H9 (cell line): ENCODE measurements around the gene NUMBL. TPM values are rescaled to one million over a fixed set of nuclear protein-coding genes. Genes with fewer than 3 reads are reported as not detected.

ENCODE experiments used
- DNase-seq: peaks from one replicate; pipeline ENCODE4 v3.0.0-alpha.2; 2017
- H2AFZ ChIP-seq: one replicate; pipeline ENCODE4 v1.6.1; 2013; ENCODE audit warnings: mild to moderate bottlenecking, low read length, control low read depth, moderate library complexity
- H2AK5ac ChIP-seq: 2 replicates; pipeline ENCODE4 v1.6.1; 2013; ENCODE audit warnings: low read length, control low read depth, mixed read lengths; ENCODE audit not compliant: insufficient read length
- H2BK120ac ChIP-seq: one replicate; pipeline ENCODE4 v1.6.1; 2013; ENCODE audit warnings: low read depth, mild to moderate bottlenecking, low read length, control low read depth, inconsistent platforms; ENCODE audit not compliant: poor library complexity, severe bottlenecking
- H2BK12ac ChIP-seq: 2 replicates; pipeline ENCODE4 v1.6.1; 2013; ENCODE audit warnings: low read length, control low read depth, mixed read lengths, low read depth; ENCODE audit not compliant: insufficient read length
- H2BK15ac ChIP-seq: 2 replicates; pipeline ENCODE4 v1.6.1; 2013; ENCODE audit warnings: low read depth, low read length, control low read depth
- H2BK20ac ChIP-seq: one replicate; pipeline ENCODE4 v1.6.1; 2013; ENCODE audit warnings: low read depth, mild to moderate bottlenecking, low read length, control low read depth, inconsistent platforms; ENCODE audit not compliant: poor library complexity, severe bottlenecking
- H2BK5ac ChIP-seq: 2 replicates; pipeline ENCODE4 v1.6.1; 2013; ENCODE audit warnings: low read length, control low read depth, mixed read lengths; ENCODE audit not compliant: insufficient read length
- H3K14ac ChIP-seq: 2 replicates; pipeline ENCODE4 v1.6.1; 2013; ENCODE audit warnings: low read length, control low read depth; ENCODE audit not compliant: insufficient read depth
- H3K18ac ChIP-seq: 2 replicates; pipeline ENCODE4 v1.6.1; 2013; ENCODE audit warnings: low read depth, mild to moderate bottlenecking, mixed read lengths, low read length, control low read depth; ENCODE audit not compliant: insufficient read length
- H3K23ac ChIP-seq: 2 replicates; pipeline ENCODE4 v1.6.1; 2013; ENCODE audit warnings: low read length, control low read depth, mixed read lengths, low read depth; ENCODE audit not compliant: insufficient read length
- H3K23me2 ChIP-seq: 2 replicates; pipeline ENCODE4 v1.6.1; 2013; ENCODE audit warnings: low read depth, mild to moderate bottlenecking, mixed read lengths, low read length, control low read depth; ENCODE audit not compliant: insufficient read length, poor library complexity, severe bottlenecking
- H3K27ac ChIP-seq: 2 replicates; pipeline ENCODE4 v1.5.1; 2013; ENCODE audit warnings: low read length, control low read depth, mixed read lengths, low read depth; ENCODE audit not compliant: insufficient read length
- H3K27me3 ChIP-seq: 2 replicates; pipeline ENCODE4 v1.6.1; 2013; ENCODE audit warnings: low read length, control low read depth, inconsistent platforms; ENCODE audit not compliant: insufficient read depth
- H3K4ac ChIP-seq: 2 replicates; pipeline ENCODE4 v1.6.1; 2013; ENCODE audit warnings: low read depth, mild to moderate bottlenecking, control low read depth, inconsistent platforms, low read length, moderate library complexity
- H3K4me1 ChIP-seq: 2 replicates; pipeline ENCODE4 v1.6.1; 2013; ENCODE audit warnings: low read length, control low read depth, inconsistent platforms; ENCODE audit not compliant: insufficient read depth
- H3K4me2 ChIP-seq: 2 replicates; pipeline ENCODE4 v1.6.1; 2013; ENCODE audit warnings: low read length, control low read depth, mixed read lengths; ENCODE audit not compliant: insufficient read length, insufficient read depth
- H3K56ac ChIP-seq: 2 replicates; pipeline ENCODE4 v1.6.1; 2013; ENCODE audit warnings: low read depth, mild to moderate bottlenecking, mixed read lengths, low read length, control low read depth; ENCODE audit not compliant: insufficient read length
- H3K79me1 ChIP-seq: 2 replicates; pipeline ENCODE4 v1.6.1; 2013; ENCODE audit warnings: low read depth, mild to moderate bottlenecking, moderate library complexity, low read length, control low read depth, inconsistent platforms; ENCODE audit not compliant: insufficient read depth, poor library complexity, severe bottlenecking
- H3K79me2 ChIP-seq: 2 replicates; pipeline ENCODE4 v1.6.1; 2013; ENCODE audit warnings: low read length, control low read depth, inconsistent platforms; ENCODE audit not compliant: insufficient read depth
- H3K9ac ChIP-seq: 2 replicates; pipeline ENCODE4 v1.6.1; 2013; ENCODE audit warnings: low read length, control low read depth, mixed read lengths; ENCODE audit not compliant: insufficient read length; ENCODE audit errors: extremely low read depth
- H3K9me3 ChIP-seq: one replicate; pipeline ENCODE4 v1.6.1; 2013; ENCODE audit warnings: low read depth, low read length, inconsistent platforms; ENCODE audit not compliant: control insufficient read depth
- H3T11ph ChIP-seq: one replicate; pipeline ENCODE4 v1.6.1; 2013; ENCODE audit warnings: mild to moderate bottlenecking, low read length, control low read depth, inconsistent platforms
- H4K20me1 ChIP-seq: one replicate; pipeline ENCODE4 v1.6.1; 2013; ENCODE audit not compliant: control insufficient read depth, insufficient read length, insufficient read depth
- H4K5ac ChIP-seq: 2 replicates; pipeline ENCODE4 v1.6.1; 2013; ENCODE audit warnings: low read depth, mild to moderate bottlenecking, mixed read lengths, low read length, control low read depth; ENCODE audit not compliant: insufficient read length
- H4K8ac ChIP-seq: replicated peaks from 2 replicates; pipeline ENCODE4 v1.6.1; 2013; ENCODE audit warnings: low read length, control low read depth, mixed read lengths, low read depth; ENCODE audit not compliant: insufficient read length
- H4K91ac ChIP-seq: 2 replicates; pipeline ENCODE4 v1.6.1; 2013; ENCODE audit warnings: low read depth, mild to moderate bottlenecking, moderate library complexity, mixed read lengths, low read length, control low read depth; ENCODE audit not compliant: insufficient read length
- H3K27ac Mint-ChIP-seq, 3 experiments: 2 replicates in 2 of 3; 3 replicates in 1 of 3; pipeline ENCODE4 v1.8.0; 2020 to 2021; ENCODE audit warnings: mixed read lengths in 3 of 3, mild to moderate bottlenecking in 1 of 3, moderate library complexity in 1 of 3
- H3K27me3 Mint-ChIP-seq: 2 replicates; pipeline ENCODE4 v1.8.0; 2021; ENCODE audit warnings: low read depth, mild to moderate bottlenecking, moderate library complexity, mixed read lengths
- H3K36me3 Mint-ChIP-seq, 3 experiments: 2 replicates in 2 of 3; 3 replicates in 1 of 3; pipeline ENCODE4 v1.8.0; 2020 to 2021; ENCODE audit warnings: low read depth in 3 of 3, mixed read lengths in 3 of 3; ENCODE audit not compliant: insufficient read depth in 1 of 3
- H3K4me1 Mint-ChIP-seq, 2 experiments: 2 replicates each; pipeline ENCODE4 v1.8.0; 2020; ENCODE audit warnings: mixed read lengths in 2 of 2
- H3K4me3 Mint-ChIP-seq, 2 experiments: 2 replicates in 1 of 2; 3 replicates in 1 of 2; pipeline ENCODE4 v1.8.0; 2020 to 2021; ENCODE audit warnings: mild to moderate bottlenecking in 2 of 2, mixed read lengths in 2 of 2, moderate library complexity in 1 of 2
- H3K9me3 Mint-ChIP-seq, 2 experiments: 2 replicates in 1 of 2; 3 replicates in 1 of 2; pipeline ENCODE4 v1.8.0; 2020; ENCODE audit warnings: mild to moderate bottlenecking in 2 of 2, mixed read lengths in 2 of 2, moderate library complexity in 1 of 2
- WGBS: extraction: QIAGEN DNeasy Blood & Tissue Kit; methylation state at CpG from one replicate; pipeline ENCODE4 v1.1.7; 2013; ENCODE audit warnings: missing lambda C conversion rate, low lambda C conversion rate, mixed read lengths; ENCODE audit not compliant: insufficient read length; ENCODE audit errors: extremely low coverage; 5-methylcytosine and 5-hydroxymethylcytosine counted together
- total RNA-seq: library from RNA; stranded (reverse); gene quantifications from 2 replicates; pipeline ENCODE4 v1.2.1, GENCODE V29; 2021
- TF ChIP-seq, protein P1 (sequence below): fragments of 200-600 bp; sonication (generic); conservative IDR thresholded peaks from 3 replicates; pipeline ENCODE4 v1.8.0; 2021; ENCODE audit warnings: antibody characterized with exemption, mild to moderate bottlenecking

The NUMBL gene
- total RNA-seq, 1 experiment from 2014 or later = 34.5 TPM

DNA sequence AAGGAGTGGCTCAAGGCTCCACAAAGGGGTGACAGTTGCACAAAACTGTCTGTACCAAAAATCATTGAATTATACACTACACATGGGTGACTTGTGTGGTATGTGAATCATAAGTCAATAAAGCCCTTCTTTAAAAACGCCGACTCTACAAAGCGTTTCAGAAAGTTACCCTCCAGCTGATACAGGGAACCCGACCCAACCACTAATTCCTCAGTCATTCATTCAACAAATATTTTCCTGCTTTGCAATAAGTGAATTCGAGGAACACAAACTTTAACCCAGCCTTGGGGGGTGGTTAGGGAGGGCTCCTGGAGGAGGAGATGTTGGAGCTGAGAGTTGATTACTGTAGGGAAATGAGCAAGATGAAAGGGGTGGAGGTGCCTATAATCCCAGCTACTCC is 57.2 kb downstream of the NUMBL start:
- no peak overlapping the region for H3K27ac ChIP-seq
- no peak overlapping the region for H3K14ac ChIP-seq
- H2BK20ac ChIP-seq = no peak overlapping the region
- H3K79me1 ChIP-seq = no peaks in the 10 kb centered on the region
- no peaks in the 10 kb centered on the region for H3K23me2 ChIP-seq
- H3K4me2 ChIP-seq = no peak overlapping the region
- no peaks in the 10 kb centered on the region for H4K20me1 ChIP-seq
- TF ChIP-seq, protein P1, sequence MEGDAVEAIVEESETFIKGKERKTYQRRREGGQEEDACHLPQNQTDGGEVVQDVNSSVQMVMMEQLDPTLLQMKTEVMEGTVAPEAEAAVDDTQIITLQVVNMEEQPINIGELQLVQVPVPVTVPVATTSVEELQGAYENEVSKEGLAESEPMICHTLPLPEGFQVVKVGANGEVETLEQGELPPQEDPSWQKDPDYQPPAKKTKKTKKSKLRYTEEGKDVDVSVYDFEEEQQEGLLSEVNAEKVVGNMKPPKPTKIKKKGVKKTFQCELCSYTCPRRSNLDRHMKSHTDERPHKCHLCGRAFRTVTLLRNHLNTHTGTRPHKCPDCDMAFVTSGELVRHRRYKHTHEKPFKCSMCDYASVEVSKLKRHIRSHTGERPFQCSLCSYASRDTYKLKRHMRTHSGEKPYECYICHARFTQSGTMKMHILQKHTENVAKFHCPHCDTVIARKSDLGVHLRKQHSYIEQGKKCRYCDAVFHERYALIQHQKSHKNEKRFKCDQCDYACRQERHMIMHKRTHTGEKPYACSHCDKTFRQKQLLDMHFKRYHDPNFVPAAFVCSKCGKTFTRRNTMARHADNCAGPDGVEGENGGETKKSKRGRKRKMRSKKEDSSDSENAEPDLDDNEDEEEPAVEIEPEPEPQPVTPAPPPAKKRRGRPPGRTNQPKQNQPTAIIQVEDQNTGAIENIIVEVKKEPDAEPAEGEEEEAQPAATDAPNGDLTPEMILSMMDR = no peak
- H2AK5ac ChIP-seq = no peak overlapping the region
- no peak overlapping the region for H3K9ac ChIP-seq
- H4K91ac ChIP-seq = no peak overlapping the region
- no peak overlapping the region for H2BK15ac ChIP-seq
- H3T11ph ChIP-seq = no peak overlapping the region
- Mint-ChIP-seq H3K36me3 (peaks cover 3 to 12% (median 12%) of the 10 kb centered on the region in 3 experiments; a peak in 6 of 7 replicates), H3K4me3 (no peak overlapping the region), H3K27ac (no peak overlapping the region), H3K9me3 (no peaks in the 10 kb centered on the region; a peak in 1 of 5 replicates), H3K4me1 (peaks cover 35 to 37% of the 10 kb centered on the region in 2 experiments), H3K27me3 (peaks cover 39% of the 10 kb centered on the region)
- H3K18ac ChIP-seq = no peak overlapping the region
- no CpG with 5 or more reads among the region's 5 CpGs for WGBS
- DNase-seq = no peak
- no peak overlapping the region for H3K56ac ChIP-seq
- H3K9me3 ChIP-seq = no peaks in the 10 kb centered on the region
- H2AFZ ChIP-seq = no peak overlapping the region
- H2BK5ac ChIP-seq = no peak overlapping the region
- no peak overlapping the region for H2BK120ac ChIP-seq
- no peaks in the 10 kb centered on the region for H3K79me2 ChIP-seq
- no peaks in the 10 kb centered on the region; the same call in 1 of the 2 replicates for H3K27me3 ChIP-seq
- no peak overlapping the region for H3K4ac ChIP-seq
- no peak overlapping the region for H4K5ac ChIP-seq
- no peak overlapping the region for H2BK12ac ChIP-seq
- no peak overlapping the region for H3K23ac ChIP-seq
- peaks cover 6% of the 10 kb centered on the region; the same call in 1 of the 2 replicates for H3K4me1 ChIP-seq
- H4K8ac ChIP-seq = no peak overlapping the region
